ENCODE data around the gene CNTN5. TPM values are rescaled to one million over a fixed set of nuclear protein-coding genes. Genes with fewer than 3 reads are reported as not detected.

CNTN5 gene
- polyA plus RNA-seq, 1 donor (not counting 4 experiments of a cell fraction or from before 2014, with no cell fraction given), result not detected

GRCh38 chr11:99537681-99538080 is 516.9 kb downstream of the CNTN5 start:
- TF ChIP-seq CTCF (optimal IDR thresholded peaks at IDR 0.05 in 1 of 3, IDR thresholded peaks at IDR 0.05 in 1 of 3, conservative IDR thresholded peaks at IDR 0.05 in 1 of 3; ENCODE audit: extremely low read depth in 1 of 3, insufficient read depth in 2 of 3, low read length in 3 of 3), result no peak
- no peak overlapping the region for H3K9ac ChIP-seq (ENCODE audit: control insufficient read depth, extremely low read depth, insufficient read depth, low read length)
- no peaks in the 10 kb centered on the region for H4K20me1 ChIP-seq (ENCODE audit: control insufficient read depth, extremely low read depth, insufficient read depth, low read length)
- DNase-seq (ENCODE audit: low read depth, low spot score), result no peak
- H3K27me3 ChIP-seq (ENCODE audit: control insufficient read depth, extremely low read depth, insufficient read depth, low read length), result no peaks in the 10 kb centered on the region
- FAIRE-seq, result no peak
- H3K36me3 ChIP-seq (ENCODE audit: control insufficient read depth in 2 of 2, extremely low read depth in 1 of 2, insufficient read depth in 2 of 2, low read length in 2 of 2), result no peaks in the 10 kb centered on the region
- H3K9me3 ChIP-seq (ENCODE audit: control insufficient read depth, low read depth, low read length), result no peaks in the 10 kb centered on the region
- no peaks in the 10 kb centered on the region for H3K9me1 ChIP-seq (ENCODE audit: control insufficient read depth, extremely low read depth, insufficient read depth, low read length)
- dilution Hi-C loops (cut with MboI; ENCODE audit: extremely low pct_ligation_motif_present, low sequenced_read_pairs), result no loop called here
- no peaks in the 10 kb centered on the region for H3K79me2 ChIP-seq (ENCODE audit: control insufficient read depth, insufficient read depth, low read length)
- no peak overlapping the region for H3K27ac ChIP-seq (ENCODE audit: control insufficient read depth, insufficient read depth, low read length)
- H2AFZ ChIP-seq (ENCODE audit: control insufficient read depth, low read length), result no peak overlapping the region
- H3K4me3 ChIP-seq (ENCODE audit: control insufficient read depth in 2 of 3, extremely low read depth in 1 of 3, insufficient read depth in 2 of 3, low read depth in 1 of 3, low read length in 3 of 3), result no peak overlapping the region
- no peak overlapping the region for H3K4me2 ChIP-seq (ENCODE audit: control insufficient read depth, extremely low read depth, insufficient read depth, low read depth, low read length)
- H3K4me1 ChIP-seq (ENCODE audit: control insufficient read depth, extremely low read depth, insufficient read depth, low read length), result no peaks in the 10 kb centered on the region

GRCh38 chr11:99545616-99546015 is 524.9 kb downstream of the CNTN5 start:
- H3K9ac ChIP-seq (ENCODE audit: control insufficient read depth, extremely low read depth, insufficient read depth, low read length), result no peak overlapping the region
- H3K79me2 ChIP-seq (ENCODE audit: control insufficient read depth, insufficient read depth, low read length), result no peaks in the 10 kb centered on the region
- DNase-seq (ENCODE audit: low read depth, low spot score), result no peak
- no peaks in the 10 kb centered on the region for H3K4me1 ChIP-seq (ENCODE audit: control insufficient read depth, extremely low read depth, insufficient read depth, low read length)
- H3K9me3 ChIP-seq (ENCODE audit: control insufficient read depth, low read depth, low read length), result no peaks in the 10 kb centered on the region
- no peak overlapping the region for H3K4me2 ChIP-seq (ENCODE audit: control insufficient read depth, extremely low read depth, insufficient read depth, low read depth, low read length)
- FAIRE-seq, result no peak
- no peaks in the 10 kb centered on the region for H3K27me3 ChIP-seq (ENCODE audit: control insufficient read depth, extremely low read depth, insufficient read depth, low read length)
- H3K27ac ChIP-seq (ENCODE audit: control insufficient read depth, insufficient read depth, low read length), result no peak overlapping the region
- no peaks in the 10 kb centered on the region for H3K36me3 ChIP-seq (ENCODE audit: control insufficient read depth in 2 of 2, extremely low read depth in 1 of 2, insufficient read depth in 2 of 2, low read length in 2 of 2)
- TF ChIP-seq EZH2 (IDR thresholded peaks at IDR 0.05; ENCODE audit: low read length), result no peak
- TF ChIP-seq CTCF (optimal IDR thresholded peaks at IDR 0.05 in 1 of 3, IDR thresholded peaks at IDR 0.05 in 1 of 3, conservative IDR thresholded peaks at IDR 0.05 in 1 of 3; ENCODE audit: extremely low read depth in 1 of 3, insufficient read depth in 2 of 3, low read length in 3 of 3), result no peak
- no peak overlapping the region for H3K4me3 ChIP-seq (ENCODE audit: control insufficient read depth in 2 of 3, extremely low read depth in 1 of 3, insufficient read depth in 2 of 3, low read depth in 1 of 3, low read length in 3 of 3)
- no peaks in the 10 kb centered on the region for H4K20me1 ChIP-seq (ENCODE audit: control insufficient read depth, extremely low read depth, insufficient read depth, low read length)
- H2AFZ ChIP-seq (ENCODE audit: control insufficient read depth, low read length), result no peak overlapping the region
- no peaks in the 10 kb centered on the region for H3K9me1 ChIP-seq (ENCODE audit: control insufficient read depth, extremely low read depth, insufficient read depth, low read length)
- dilution Hi-C loops (cut with MboI; ENCODE audit: extremely low pct_ligation_motif_present, low sequenced_read_pairs), result no loop called here
